Stimulated activated CD4-positive, alpha-beta T cell treated with anti-CD3 and anti-CD28 coated beads, Interleukin-12 subunit alpha, Interleukin-12 subunit beta, amount 100 ng/mL, for 24 hours (primary cell): ENCODE measurements around the gene OR4F6.
"Not testable (repeated sequence)": the region's sequence is repeated elsewhere in the genome, so short reads cannot be mapped to it uniquely, and the experiment has no call there.

Experiments used
- DNase-seq, 2 experiments: peaks; one replicate each; pipeline ENCODE4 v3.0.0-alpha.2; 2020; ENCODE audit warnings: low read depth in 2 of 2

The OR4F6 gene

GRCh38 chr15:101803209-101803608 is at the start of gene OR4F6:
Gene OR4F6 (plus strand): TSS chr15:101803509. CDS start chr15:101805720, 2,211 bp downstream.
- no peak for DNase-seq

- DNase-seq = not testable (repeated sequence)
Measured at GRCh38 chr15:101764669-101765339, 38.5 kb upstream of the OR4F6 start.

- DNase-seq = not testable (repeated sequence)
Measured at GRCh38 chr15:101765340-101765671, 38.0 kb upstream of the OR4F6 start.

GRCh38 chr15:101765772-101766456 is 37.4 kb upstream of the OR4F6 start:
- DNase-seq = no peak

GRCh38 chr15:101767083-101767640 is 36.1 kb upstream of the OR4F6 start:
- not testable (repeated sequence) for DNase-seq

- DNase-seq = no peak
Measured at GRCh38 chr15:101772921-101773320, 30.4 kb upstream of the OR4F6 start.

GRCh38 chr15:101773496-101774100 is 29.7 kb upstream of the OR4F6 start:
- peak in 1 of 2 experiments; percentile 2 for DNase-seq

- DNase-seq = no peak
Measured at GRCh38 chr15:101775136-101775535, 28.2 kb upstream of the OR4F6 start.

- DNase-seq = not testable (repeated sequence)
Measured at GRCh38 chr15:101778576-101778975, 24.7 kb upstream of the OR4F6 start.

- DNase-seq = not testable (repeated sequence)
Measured at GRCh38 chr15:101780225-101780624, 23.1 kb upstream of the OR4F6 start.

- DNase-seq = no peak
Measured at GRCh38 chr15:101781928-101782327, 21.4 kb upstream of the OR4F6 start.

- DNase-seq = no peak
Measured at GRCh38 chr15:101784644-101785043, 18.7 kb upstream of the OR4F6 start.

- DNase-seq = not testable (repeated sequence)
Measured at GRCh38 chr15:101786422-101786821, 16.9 kb upstream of the OR4F6 start.

GRCh38 chr15:101788001-101788400 is 15.3 kb upstream of the OR4F6 start:
- DNase-seq = not testable (repeated sequence)

- DNase-seq = not testable (repeated sequence)
Measured at GRCh38 chr15:101788503-101789269, 14.6 kb upstream of the OR4F6 start.

- DNase-seq = not testable (repeated sequence)
Measured at GRCh38 chr15:101790748-101791147, 12.6 kb upstream of the OR4F6 start.

GRCh38 chr15:101793981-101794380 is 9.3 kb upstream of the OR4F6 start:
- not testable (repeated sequence) for DNase-seq

- DNase-seq = no peak
Measured at GRCh38 chr15:101795455-101795854, 7.9 kb upstream of the OR4F6 start.

GRCh38 chr15:101799665-101800064 is 3.6 kb upstream of the OR4F6 start:
- DNase-seq = no peak

GRCh38 chr15:101801048-101801447 is 2.3 kb upstream of the OR4F6 start:
- no peak for DNase-seq

GRCh38 chr15:101803676-101804075 is 367 bp downstream of the OR4F6 start:
- no peak for DNase-seq

GRCh38 chr15:101804375-101804774 is 1.1 kb downstream of the OR4F6 start:
- DNase-seq = no peak
